Activated T-cell treated with anti-CD3 and anti-CD28 coated beads for 4 hours (primary cell): ENCODE results near the gene TMEM101.
A peak's percentile ranks its signal among the peaks of the same experiment; 100 is the strongest.
"Not testable (repeated sequence)": the region's sequence is repeated elsewhere in the genome, so short reads cannot be mapped to it uniquely, and the experiment has no call there.

Experiments used
- DNase-seq: peaks from one replicate; pipeline ENCODE4 v3.0.0-alpha.2; 2020

TMEM101 gene

GRCh38 chr17:44023545-44024270, 8.9 kb upstream of the TMEM101 start:
- no peak for DNase-seq

- no peak for DNase-seq
Observed at GRCh38 chr17:44022246-44022645, 7.5 kb upstream of the TMEM101 start.

- DNase-seq = not testable (repeated sequence)
Observed at GRCh38 chr17:44021227-44021626, 6.5 kb upstream of the TMEM101 start.

- DNase-seq = no peak
Observed at GRCh38 chr17:44014133-44014436, 678 bp downstream of the TMEM101 start.

- DNase-seq = no peak
Observed at GRCh38 chr17:44012874-44013273, 1.9 kb downstream of the TMEM101 start.

- DNase-seq = no peak
Observed at GRCh38 chr17:44012391-44012790, 2.4 kb downstream of the TMEM101 start.

GRCh38 chr17:44011876-44012275, 2.9 kb downstream of the TMEM101 start:
- DNase-seq = no peak

GRCh38 chr17:44010966-44011647, 3.7 kb downstream of the TMEM101 start:
- no peak for DNase-seq

- DNase-seq = no peak
Observed at GRCh38 chr17:44008205-44008909, 6.4 kb downstream of the TMEM101 start.

DNA sequence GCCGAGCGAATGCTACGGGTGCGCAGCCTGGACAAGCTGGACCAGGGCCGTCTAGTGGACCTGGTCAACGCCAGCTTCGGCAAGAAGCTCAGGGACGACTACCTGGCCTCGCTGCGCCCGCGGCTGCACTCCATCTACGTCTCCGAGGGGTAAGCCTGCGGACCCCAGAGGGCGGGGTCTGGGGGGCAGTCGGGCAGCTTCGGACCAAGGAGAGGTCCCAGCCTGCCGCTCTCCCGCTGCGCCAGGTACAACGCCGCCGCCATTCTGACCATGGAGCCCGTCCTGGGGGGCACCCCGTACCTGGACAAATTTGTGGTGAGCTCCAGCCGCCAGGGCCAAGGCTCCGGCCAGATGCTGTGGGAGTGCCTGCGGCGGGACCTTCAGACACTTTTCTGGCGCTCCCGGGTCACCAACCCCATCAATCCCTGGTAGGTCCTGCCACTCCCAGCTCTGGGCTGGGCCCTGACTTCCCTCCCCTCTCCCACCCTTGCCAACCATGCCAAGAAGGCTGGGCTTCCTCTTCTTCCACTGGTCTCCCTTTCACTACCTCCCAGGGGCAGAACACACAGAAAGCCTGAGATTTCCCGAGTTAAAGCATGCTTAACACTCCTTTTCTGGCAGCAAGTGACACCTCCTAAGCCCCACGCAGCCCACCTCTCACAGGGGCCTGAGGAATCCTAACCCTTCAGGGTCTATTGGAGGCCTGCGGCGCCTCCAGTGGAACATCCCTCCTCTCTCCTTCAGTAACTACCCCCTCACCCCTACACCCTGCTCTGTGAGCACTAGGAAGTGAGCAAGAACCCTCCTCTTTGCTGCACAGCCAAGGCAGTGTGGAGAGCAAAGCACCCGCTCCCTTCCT, 7.2 kb downstream of the TMEM101 start:
- no peak for DNase-seq

DNA sequence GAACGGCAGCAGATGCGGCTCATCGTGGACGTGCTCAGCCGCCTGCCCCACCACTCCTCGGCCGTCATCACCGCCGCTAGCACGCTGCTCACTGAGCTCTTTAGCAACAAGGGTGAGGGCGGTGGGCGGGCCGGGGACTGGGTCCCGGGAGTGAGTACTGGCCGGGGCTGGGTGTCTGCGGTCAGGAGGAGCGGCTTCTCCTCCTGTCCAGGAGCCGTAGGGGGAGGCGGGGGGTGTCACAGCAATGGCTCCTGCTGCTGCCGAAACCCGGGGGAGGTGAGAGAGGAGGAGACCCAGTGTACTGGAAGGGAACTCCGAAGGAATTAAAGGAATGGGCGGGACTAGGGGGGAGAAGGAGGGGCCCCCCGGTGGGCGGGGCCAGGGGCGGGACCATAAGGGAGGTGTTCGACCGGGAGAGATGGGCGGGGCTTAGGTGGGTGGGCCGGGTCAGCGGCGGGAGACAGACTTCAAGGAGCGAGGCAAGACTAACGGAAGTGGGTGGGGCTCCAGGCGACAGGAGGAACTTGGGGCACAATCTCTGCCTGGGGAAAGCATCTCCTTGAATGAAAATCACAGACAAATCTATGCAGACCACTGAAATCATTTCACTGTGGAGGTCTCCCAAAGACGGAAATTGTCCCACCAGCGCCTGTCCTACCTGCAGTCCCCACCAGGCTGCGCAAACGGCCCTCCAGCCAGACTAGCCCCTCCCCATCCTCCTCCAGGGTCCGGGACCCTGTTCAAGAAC, 8.0 kb downstream of the TMEM101 start:
- DNase-seq = peak; percentile 99

DNA sequence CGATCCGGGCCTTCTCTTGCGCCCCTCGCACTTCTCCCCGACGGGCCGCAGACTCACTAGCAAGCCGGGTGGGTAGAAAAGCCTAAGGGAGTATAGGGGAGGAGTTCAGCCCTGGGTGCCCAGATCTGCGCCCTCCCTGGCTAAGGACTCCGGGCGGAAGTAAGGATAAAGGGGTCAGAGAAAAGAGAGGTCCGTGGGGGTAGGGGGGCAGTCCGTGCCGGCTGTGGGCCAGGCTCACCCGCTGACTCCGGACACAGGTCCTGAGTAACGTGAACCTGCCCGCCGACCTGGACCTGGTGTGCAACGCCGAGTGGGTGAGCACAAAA, 8.5 kb downstream of the TMEM101 start:
- no peak for DNase-seq

- DNase-seq = no peak
Observed at GRCh38 chr17:44005527-44006271, 9.1 kb downstream of the TMEM101 start.

- DNase-seq = no peak
Observed at GRCh38 chr17:44004761-44005526, 9.8 kb downstream of the TMEM101 start.

DNA sequence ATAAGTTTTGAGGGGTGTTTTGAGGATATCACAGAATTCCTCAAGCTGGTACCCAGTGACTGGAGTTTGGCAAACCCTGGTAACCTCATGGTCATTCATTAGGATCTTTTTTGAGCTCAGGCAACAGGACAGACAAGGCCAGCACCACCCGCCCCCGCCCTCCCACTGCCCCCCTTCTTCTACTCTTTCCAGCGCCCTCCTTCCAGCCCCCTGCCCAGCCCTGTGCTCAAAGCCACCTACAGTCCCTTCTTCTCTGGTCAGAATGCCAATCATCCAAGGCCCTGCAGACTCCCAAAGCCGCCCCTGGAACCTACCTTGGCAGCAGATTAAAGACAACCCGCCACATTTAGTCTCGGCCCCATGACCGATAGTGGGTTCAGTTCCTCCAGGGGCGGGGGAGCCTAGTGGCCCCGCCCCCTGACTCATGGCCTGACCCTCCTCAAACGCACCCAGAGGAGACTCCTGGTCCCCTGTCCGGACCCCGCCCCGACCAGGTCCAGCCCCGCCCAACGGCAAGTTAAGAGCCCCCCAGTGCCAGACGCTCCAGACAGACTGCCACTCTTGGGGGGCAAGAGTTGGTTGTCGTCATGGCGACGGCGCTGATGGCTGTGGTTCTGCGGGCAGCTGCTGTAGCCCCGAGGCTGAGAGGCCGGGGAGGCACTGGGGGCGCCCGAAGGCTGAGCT, 10.5 kb downstream of the TMEM101 start, which contains the start of gene NAGS:
Gene NAGS (plus strand): TSS at position 546 of the 684 bp plus-strand sequence. CDS start 42 bp downstream, at position 588.
- no peak for DNase-seq

DNA sequence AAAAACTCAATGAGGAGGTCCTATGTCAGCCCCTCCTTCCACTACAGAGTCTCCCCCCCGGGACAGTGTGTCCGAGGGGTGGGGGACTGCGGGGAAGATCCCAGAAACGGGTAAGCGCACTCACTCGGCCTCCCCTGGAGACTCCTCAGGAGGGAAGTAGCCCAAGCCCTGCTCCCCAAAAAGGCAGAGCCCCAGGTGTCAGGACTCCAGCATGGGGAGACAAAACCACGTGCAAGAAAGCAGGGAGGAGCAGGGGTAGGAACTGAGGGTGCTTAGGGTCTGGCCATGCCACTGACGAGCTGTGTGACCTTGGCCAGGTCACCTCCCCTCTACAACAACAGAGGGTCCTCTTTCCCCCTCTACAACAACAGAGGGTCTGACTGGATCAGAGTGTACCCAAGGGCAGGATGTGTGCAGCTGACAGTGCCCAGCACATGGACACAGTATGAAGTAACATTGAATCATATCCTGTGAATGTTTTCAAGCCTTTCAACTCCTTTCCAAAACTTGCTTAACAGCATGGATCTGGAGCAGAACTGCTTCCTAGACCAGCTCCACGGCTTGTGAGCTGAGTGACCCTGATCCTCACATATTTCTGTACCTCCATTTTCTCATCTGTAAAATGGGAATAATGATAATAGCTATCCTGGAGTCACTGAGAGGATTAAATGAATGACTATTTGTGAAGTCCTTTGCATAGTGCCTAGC, 12.5 kb downstream of the TMEM101 start:
- no peak for DNase-seq

GRCh38 chr17:44001461-44001920, 13.3 kb downstream of the TMEM101 start:
- no peak for DNase-seq

- no peak for DNase-seq
Observed at GRCh38 chr17:44000871-44001460, 13.8 kb downstream of the TMEM101 start.
